GM18502 (cell line): ENCODE measurements around the gene OPCML.

ENCODE experiments used
- ATAC-seq: cut with Tn5 transposase; IDR thresholded peaks from one replicate; pipeline ENCODE4 v1.9.1; 2021; ENCODE audit warnings: mild to moderate bottlenecking; ENCODE audit not compliant: unreplicated experiment, poor library complexity

Gene OPCML

GRCh38 chr11:132631989-132632388 lies 900.3 kb downstream of the OPCML start:
- ATAC-seq, result no peak

DNA sequence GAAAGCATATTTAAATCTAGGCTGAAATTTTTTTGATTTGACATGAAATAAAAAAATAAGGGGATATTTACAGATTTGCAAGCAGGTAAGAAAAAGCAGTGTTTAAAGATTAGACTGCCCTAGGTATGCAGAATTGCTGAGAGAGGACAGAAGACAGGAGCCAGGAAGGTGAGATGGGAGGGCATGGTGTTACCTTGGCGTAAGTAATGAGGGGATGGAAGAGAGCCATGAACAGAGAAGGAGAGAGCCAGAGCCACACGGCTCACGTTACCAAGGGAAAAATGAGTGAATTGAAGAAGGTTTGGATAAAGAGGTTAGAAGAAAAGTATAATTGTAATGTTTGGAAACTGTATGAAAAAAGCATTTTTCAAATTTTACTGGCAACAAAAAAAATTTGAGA lies 904.3 kb downstream of the OPCML start:
- ATAC-seq, result no peak

GRCh38 chr11:132626446-132626845 lies 905.9 kb downstream of the OPCML start:
- ATAC-seq, result no peak

GRCh38 chr11:132623511-132623910 lies 908.8 kb downstream of the OPCML start:
- ATAC-seq, result no peak

DNA sequence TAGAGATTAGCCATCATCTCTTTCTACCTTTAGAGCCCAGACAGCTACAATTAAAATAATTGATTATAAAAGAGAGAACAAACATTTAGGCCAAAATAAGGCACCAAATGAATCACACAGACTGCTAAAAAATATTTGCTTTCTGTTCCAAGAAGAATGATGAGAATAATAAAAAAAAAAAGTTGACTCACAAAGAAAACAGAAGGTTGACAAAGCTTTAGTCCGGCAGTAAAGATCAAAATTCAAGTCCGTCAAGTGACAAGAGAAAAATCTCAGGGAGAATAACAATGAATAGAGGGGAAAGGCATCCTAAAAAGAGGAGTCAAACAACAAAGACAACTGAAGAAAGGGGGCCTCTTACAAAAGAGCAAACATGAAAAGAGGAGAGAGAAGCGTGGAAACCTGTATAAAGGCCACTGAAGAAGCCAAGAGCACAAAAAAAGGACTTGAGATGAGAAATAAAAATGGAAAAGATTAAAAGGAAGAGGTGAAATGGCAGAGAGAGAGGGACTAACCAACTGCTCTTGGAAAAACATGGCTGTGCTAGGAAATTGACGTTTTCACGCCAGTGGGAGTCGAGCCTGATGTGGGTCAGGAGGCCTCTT lies 910.2 kb downstream of the OPCML start:
- ATAC-seq, result no peak

DNA sequence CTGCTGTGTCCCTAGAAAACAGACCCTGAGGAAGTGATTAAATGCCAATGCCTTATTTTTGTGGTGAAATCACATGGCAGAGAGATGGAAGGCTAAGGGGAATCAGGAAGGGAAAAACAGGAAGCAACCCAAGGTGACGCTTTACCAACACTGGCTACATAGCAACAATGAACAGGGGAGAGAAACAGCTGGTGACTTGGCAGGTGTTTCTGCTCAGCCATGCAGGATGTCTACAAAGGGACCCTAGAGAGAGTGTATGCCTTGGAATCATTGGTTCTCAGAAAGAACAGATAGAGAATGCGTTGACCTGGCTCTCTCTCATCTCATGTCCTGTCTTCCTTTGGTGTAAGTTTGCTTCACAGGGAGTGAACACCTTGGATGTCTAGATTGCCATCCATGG lies 911.9 kb downstream of the OPCML start:
- ATAC-seq, result no peak

GRCh38 chr11:132610791-132611190 lies 921.5 kb downstream of the OPCML start:
- no peak for ATAC-seq

DNA sequence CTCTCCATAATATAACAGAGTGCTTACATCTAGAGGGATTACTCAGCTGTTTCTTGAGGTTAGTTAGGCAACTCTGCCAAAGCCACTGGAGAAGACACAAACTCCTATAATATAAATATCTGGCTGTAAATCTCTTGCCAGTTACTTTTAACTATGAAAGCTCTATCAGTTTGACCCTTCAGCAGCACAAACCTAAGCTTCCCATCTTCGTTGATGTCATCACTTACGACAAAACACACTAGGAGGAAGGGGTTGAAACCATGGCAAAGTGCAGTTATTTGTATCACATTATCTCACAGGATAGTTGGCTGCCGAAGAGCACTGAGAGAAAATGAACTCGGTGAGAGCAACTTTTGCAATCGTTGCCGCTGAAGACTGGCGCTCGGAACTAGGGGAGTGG lies 922.1 kb downstream of the OPCML start:
- ATAC-seq, result no peak

- ATAC-seq, result no peak
These were observed 924.7 kb downstream of the OPCML start for GRCh38 chr11:132607575-132607974.

DNA sequence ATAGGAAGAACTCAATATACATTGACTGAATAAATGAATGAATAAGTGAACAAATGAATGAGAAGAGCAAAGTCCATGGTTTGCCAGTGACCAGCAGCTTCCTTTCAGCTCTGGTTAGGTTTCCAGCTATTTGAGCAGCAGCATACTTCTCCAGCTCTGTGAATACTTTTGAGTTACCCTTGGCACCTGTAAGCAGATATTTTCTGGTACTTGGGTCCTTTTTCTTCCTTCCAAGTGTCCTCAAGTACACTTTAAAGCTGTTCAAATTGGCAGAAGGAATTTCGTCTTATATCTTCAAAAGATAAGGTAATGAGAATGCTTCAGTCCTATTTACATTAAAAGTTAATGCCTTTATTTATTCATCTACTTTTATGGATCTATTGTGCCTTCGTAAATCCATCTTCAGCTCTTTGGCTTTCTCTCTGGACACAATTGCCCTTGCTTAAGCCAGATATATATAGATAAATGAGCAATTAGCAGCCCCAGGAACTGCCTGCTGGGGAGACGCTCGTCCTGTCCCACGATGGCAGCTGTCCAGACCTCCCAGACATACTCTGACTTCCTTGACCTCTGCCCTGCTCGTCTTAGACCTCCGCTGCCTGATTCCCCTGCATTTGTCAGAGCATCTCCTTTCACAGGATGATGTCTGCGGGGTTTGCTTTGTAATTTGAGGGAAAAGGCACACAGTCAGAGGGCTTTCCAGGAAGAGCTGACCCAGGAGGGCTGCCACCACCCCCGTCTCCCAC lies 926.3 kb downstream of the OPCML start:
- no peak for ATAC-seq

DNA sequence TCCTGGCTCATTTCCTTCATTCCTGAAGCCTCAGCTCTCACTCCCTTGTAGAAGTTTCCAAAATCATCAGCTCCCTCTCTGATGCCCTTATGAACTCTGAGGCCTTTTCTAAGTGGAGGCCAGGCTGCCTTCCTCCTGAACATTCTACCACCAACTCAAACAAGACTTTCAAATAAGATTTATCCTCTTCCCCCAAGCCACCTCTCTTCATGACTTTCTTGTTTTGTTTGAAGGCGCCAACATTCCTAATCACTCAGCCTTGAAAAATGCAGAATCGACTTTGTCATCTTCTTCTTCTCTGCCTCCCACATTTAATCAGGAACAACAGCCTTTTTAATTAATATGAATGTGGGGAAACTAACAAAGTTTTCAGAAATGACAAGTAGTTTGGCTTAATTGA lies 927.9 kb downstream of the OPCML start:
- ATAC-seq, result no peak

DNA sequence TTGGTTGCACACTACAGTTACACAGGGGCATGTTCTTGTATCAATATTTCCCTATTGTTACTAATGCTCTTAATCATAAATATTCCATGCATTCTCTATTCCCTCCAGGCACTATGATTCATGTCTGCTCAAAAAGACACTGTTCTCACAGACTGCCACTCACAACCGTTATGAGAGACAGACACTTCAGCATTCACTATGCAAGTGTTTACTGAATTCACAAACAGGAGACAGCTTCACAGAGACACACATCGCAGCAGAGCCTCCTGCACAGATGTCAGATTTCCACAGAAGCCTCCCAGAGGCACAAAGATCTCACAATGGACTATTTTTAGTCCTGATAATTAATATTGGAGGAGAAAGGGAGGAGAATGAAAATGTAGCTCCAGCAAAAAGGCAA lies 930.4 kb downstream of the OPCML start:
- no peak for ATAC-seq

DNA sequence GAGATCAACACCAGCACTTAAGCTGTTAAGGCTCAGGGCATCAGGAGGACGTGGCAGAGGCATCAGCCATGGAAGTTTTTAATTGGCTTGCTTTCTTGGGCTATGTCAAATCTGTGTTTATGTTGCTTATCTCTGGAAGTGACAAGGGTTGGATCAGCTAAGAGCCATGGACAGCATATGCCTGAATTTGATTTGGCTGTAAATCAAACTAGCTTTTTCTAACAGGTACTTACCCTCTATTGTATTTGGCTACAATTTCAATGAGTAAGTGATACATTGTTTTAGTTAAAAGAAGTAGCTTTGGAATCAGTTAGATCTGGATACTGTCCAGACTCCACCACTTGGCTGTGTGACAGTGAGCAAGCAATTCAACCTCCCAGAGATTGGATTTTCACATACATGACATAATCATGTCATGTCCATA lies 936.6 kb downstream of the OPCML start:
- no peak for ATAC-seq

- ATAC-seq, result no peak
These were observed 937.1 kb downstream of the OPCML start for GRCh38 chr11:132595246-132595645.

DNA sequence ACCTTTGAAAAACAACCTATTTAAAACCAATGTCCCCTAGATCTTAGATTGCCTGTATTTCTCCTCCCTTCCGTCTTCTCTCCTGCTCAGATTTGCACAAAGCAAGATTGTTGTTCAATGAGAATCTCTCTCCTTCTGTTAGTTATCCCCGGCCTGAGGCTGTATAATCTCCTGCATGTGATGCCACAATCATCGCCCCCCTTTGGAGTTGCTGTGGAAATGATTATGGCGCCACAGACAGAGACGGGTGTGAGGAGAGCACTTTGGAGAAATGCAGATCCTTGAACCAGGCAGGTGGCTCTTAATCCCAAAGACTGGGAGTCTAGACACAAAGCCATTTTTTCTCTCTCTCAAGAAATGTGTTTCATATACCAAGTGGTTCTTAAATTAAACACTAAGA lies 941.3 kb downstream of the OPCML start:
- no peak for ATAC-seq

- no peak for ATAC-seq
These were observed 941.7 kb downstream of the OPCML start for GRCh38 chr11:132590554-132590953.

DNA sequence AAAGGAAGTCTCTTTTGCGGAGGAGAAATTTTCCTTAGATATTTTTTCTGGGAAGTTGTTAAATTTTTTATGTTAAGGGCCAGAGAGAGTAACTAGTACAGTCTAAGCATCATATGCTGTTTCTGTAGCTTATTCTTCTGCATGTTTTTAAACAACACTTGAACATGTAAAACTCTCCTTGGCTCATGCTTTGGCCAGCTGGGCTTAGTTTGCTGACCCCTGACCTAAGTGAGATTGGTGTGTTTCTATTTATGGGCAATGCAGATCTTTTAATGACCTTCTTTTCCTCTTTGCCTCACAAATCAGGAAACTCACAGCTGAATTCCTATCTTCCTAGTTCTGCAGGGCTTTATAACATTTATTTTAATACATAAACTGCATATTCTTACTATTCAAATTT lies 942.5 kb downstream of the OPCML start:
- no peak for ATAC-seq

DNA sequence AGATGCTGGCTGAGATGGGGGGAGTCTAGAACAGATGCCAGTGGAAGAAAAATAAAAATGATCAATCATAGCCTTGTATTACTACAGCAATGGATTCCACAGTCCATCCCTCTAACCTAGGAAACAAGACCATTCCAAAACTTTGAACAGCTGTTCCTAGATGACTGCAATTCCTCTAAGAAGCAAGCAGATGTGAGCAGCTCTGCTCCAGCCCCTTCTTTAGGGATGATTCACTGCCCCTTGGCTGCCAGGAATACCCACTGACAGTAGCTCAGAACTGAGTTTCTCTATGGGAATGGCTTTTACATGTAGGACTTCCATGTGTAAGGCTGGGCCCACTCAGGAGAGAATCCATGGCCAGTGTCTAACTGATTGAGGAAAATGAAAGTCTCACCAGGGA lies 943.9 kb downstream of the OPCML start:
- ATAC-seq, result no peak

- ATAC-seq, result no peak
These were observed 944.6 kb downstream of the OPCML start for GRCh38 chr11:132587716-132588115.

GRCh38 chr11:132586801-132587200 lies 945.5 kb downstream of the OPCML start:
- no peak for ATAC-seq

- no peak for ATAC-seq
These were observed 952.5 kb downstream of the OPCML start for GRCh38 chr11:132579634-132580327.

GRCh38 chr11:132579136-132579535 lies 953.2 kb downstream of the OPCML start:
- ATAC-seq, result no peak
